Psoas muscle (tissue), 8 donors: ENCODE measurements around the gene SORCS1. TPM values are rescaled to one million over a fixed set of nuclear protein-coding genes. Genes with fewer than 3 reads are reported as not detected.

Experiments
- ATAC-seq, 4 donors: fragments of 200-7000 bp; cut with Tn5 transposase; one replicate each; pipeline ENCODE4 v1.9.1; 2020; ENCODE audit warnings: moderate library complexity in 3 of 4, mild to moderate bottlenecking in 2 of 4
- DNase-seq, 2 donors: peaks; one replicate each; pipeline ENCODE4 v3.0.0-alpha.2; 2020
- H3K27ac ChIP-seq: fragments of 200-600 bp; one replicate; pipeline ENCODE4 v1.8.0; 2022
- H3K27me3 ChIP-seq, 3 donors: fragments of 200-600 bp in 1 of 3; one replicate each; pipeline versions ENCODE4 v1.6.1 to v1.8.0; 2013 to 2022; ENCODE audit warnings: low read length in 2 of 3, mild to moderate bottlenecking in 2 of 3, moderate library complexity in 1 of 3; ENCODE audit not compliant: insufficient read depth in 3 of 3
- H3K36me3 ChIP-seq, 2 donors: fragments of 200-600 bp in 1 of 2; one replicate each; pipeline versions ENCODE4 v1.6.1 to v1.8.0; 2013 to 2022; ENCODE audit warnings: low read depth in 1 of 2, mild to moderate bottlenecking in 1 of 2, moderate library complexity in 1 of 2; ENCODE audit not compliant: insufficient read depth in 1 of 2
- H3K4me1 ChIP-seq: fragments of 200-600 bp; one replicate; pipeline ENCODE4 v1.8.0; 2022
- H3K4me3 ChIP-seq: fragments of 200-600 bp; one replicate; pipeline ENCODE4 v1.8.0; 2022; ENCODE audit warnings: mild to moderate bottlenecking
- H3K9me3 ChIP-seq: fragments of 200-600 bp; one replicate; pipeline ENCODE4 v1.8.0; 2022
- CTCF ChIP-seq: fragments of 200-600 bp; IDR thresholded peaks from one replicate; pipeline ENCODE4 v1.8.0; 2022; ENCODE audit warnings: antibody characterized with exemption
- WGBS, 3 donors: extraction: QIAGEN DNeasy Blood & Tissue Kit; methylation state at CpG; one replicate each; pipeline versions ENCODE4 v1.1.6 to v1.1.7; 2013; 5-methylcytosine and 5-hydroxymethylcytosine counted together
- intact Hi-C, 2 donors: fragments of 100-400 bp; cut with DNase I; formaldehyde crosslinking; loops; one replicate each; pipeline versions ENCODE4 v1.11.0 to v1.14.2; 2022
- polyA plus RNA-seq, 3 donors: library from polyadenylated mRNA; stranded (reverse); fragments of 200-250 nt; gene quantifications; one replicate each; pipeline ENCODE4 v1.2.3, GENCODE V29; 2013
- total RNA-seq, 4 donors: library from RNA; stranded (reverse); fragmentation: NEBNext Ultra II Directional in 2 of 4; extraction: Animal tissue kit (Norgen Biotek cat#: 25700) in 2 of 4; gene quantifications; one replicate each; pipeline versions ENCODE4 v1.2.1 to v1.2.4, GENCODE V29; 2021 to 2023
- donor health status: healthy with polysubstance abuse.
- donor health status: DM: no; HTN: no; CAD: no; lungs with moderate emphysema.
- donor health status: Bipolar disorder and iron deficiency.
- donor health status: healthy.
- donor health status: DM: yes; HTN: yes; CAD: no.
- donor health status: DM: no; HTN: no; CAD: no.
- donor health status: DM: no; HTN: no; CAD: no.
- donor health status: DM: yes; HTN: yes; CAD: no.

SORCS1 gene
- total and polyA plus RNA-seq, 7 donors: 0.03 to 0.36 (median 0.25) TPM; not detected in 1

- no peaks in the 10 kb centered on the region for H3K4me1 ChIP-seq
- H3K9me3 ChIP-seq: no peaks in the 10 kb centered on the region
- DNase-seq: no peak
- 62 to 71% (median 65%) methylated on average over 1 of the region's 1 CpG for WGBS, 3 donors
- intact Hi-C loops: no loop called here
- H3K27ac ChIP-seq: no peak overlapping the region
- no peak overlapping the region for H3K4me3 ChIP-seq
- H3K27me3 ChIP-seq: no peaks in the 10 kb centered on the region
- TF ChIP-seq CTCF: no peak
- ATAC-seq: no peak
- H3K36me3 ChIP-seq: no peaks in the 10 kb centered on the region
Observed at GRCh38 chr10:107092321-107092720, 72.2 kb downstream of the SORCS1 start.

GRCh38 chr10:107091126-107091525, 73.4 kb downstream of the SORCS1 start:
- H3K4me1 ChIP-seq: no peaks in the 10 kb centered on the region
- intact Hi-C loops: no loop called here
- H3K36me3 ChIP-seq: no peaks in the 10 kb centered on the region
- no peak for TF ChIP-seq CTCF
- H3K4me3 ChIP-seq: no peak overlapping the region
- 18 to 31% (median 21%) methylated on average over 2 of the region's 2 CpGs for WGBS, 3 donors
- H3K27ac ChIP-seq: no peak overlapping the region
- no peak for ATAC-seq
- H3K9me3 ChIP-seq: no peaks in the 10 kb centered on the region
- no peaks in the 10 kb centered on the region for H3K27me3 ChIP-seq
- DNase-seq: no peak

- Histone ChIP-seq H3K36me3 (no peaks in the 10 kb centered on the region), H3K9me3 (no peaks in the 10 kb centered on the region), H3K27ac (no peak overlapping the region), H3K4me1 (no peaks in the 10 kb centered on the region), H3K4me3 (no peak overlapping the region), H3K27me3 (no peaks in the 10 kb centered on the region)
- WGBS, 3 donors: 76 to 78% (median 78%) methylated on average over 6 of the region's 6 CpGs
- no peak for TF ChIP-seq CTCF
- intact Hi-C loops: no loop called here
- no peak for DNase-seq
- no peak for ATAC-seq
Observed at GRCh38 chr10:107085665-107086525, 78.6 kb downstream of the SORCS1 start.

GRCh38 chr10:107083388-107084009, 81.0 kb downstream of the SORCS1 start:
- 49 to 74% (median 59%) methylated on average over 3 of the region's 3 CpGs for WGBS, 3 donors
- intact Hi-C loops: no loop called here

More at GRCh38 chr10:107083388-107084009, 81.0 kb downstream of the SORCS1 start:
- Histone ChIP-seq H3K4me1 (no peaks in the 10 kb centered on the region), H3K9me3 (no peaks in the 10 kb centered on the region), H3K36me3 (no peaks in the 10 kb centered on the region), H3K27ac (no peak overlapping the region), H3K27me3 (no peaks in the 10 kb centered on the region), H3K4me3 (no peak overlapping the region)
- no peak for ATAC-seq
- no peak for TF ChIP-seq CTCF
- no peak for DNase-seq
